ENCODE data around the gene ETV4. TPM values are rescaled to one million over a fixed set of nuclear protein-coding genes. Genes with fewer than 3 reads are reported as not detected.

Gene ETV4
- 43.4 and 44.7 TPM in 2 replicates for polyA plus RNA-seq (2013)

DNA sequence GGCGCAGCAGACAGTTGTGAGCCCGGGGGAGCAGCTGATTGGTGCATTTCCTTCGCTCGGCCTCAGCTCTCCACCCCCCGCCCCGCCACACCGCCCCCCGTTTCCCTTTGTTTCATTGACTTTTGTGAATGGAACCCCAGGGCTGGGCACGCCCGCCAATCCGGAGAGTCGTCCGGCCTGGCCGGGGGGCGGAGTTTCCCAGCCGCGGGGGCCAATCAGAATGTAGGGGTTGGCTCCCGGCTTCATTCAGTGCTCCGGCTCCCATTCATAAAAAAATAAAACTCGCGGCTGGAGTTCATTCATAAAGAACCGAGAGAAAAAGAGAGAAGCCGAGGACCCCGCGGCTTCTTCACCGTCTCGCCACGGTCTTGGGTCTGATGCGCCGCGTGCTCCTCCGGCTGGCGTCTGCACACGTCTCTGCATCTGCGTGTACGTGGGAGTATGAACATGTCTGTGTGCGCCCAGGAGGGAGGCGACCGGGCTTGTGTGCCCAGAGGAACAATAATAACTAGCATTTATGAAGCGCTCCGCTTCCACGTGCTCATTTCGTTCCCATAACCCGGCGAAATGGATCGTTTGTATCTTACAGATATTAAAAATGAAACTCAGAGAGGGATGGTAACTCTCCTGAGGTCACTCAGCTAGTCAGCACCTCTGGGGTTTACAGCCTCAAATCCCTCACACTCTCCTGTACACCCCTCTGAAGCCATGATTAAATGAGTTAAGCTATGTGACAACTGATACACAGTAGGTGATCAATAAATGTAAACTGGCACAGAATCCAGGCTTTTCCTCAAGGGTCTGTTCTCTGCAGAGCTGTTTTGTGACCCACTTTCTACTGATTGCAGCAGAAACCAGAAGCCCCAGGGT lies at the start of gene ETV4:
TSS of gene ETV4 (minus strand) at position 22 of the 870 bp plus-strand sequence. CDS start 723 bp downstream, outside the sequence.
- Histone ChIP-seq H3K36me3 (ENCODE audit: control insufficient read depth in 1 of 2, insufficient read depth in 2 of 2, low read length in 2 of 2) (no peaks in the 10 kb centered on the region), H4K8ac (ENCODE audit: low read depth, low read length) (peak within 1 kb of the TSS; percentile 26), H2AK5ac (ENCODE audit: low read length) (no peak within 1 kb of the TSS), H3K79me1 (ENCODE audit: low read length) (peaks cover 2% of the 10 kb centered on the region), H3K79me2 (ENCODE audit: control insufficient read depth, insufficient read depth, low read length, poor library complexity) (peaks cover 3% of the 10 kb centered on the region), H3K4me1 (ENCODE audit: control insufficient read depth in 1 of 2, insufficient read depth in 2 of 2, low read length in 2 of 2) (peaks cover 5 to 25% of the 10 kb centered on the region in 2 experiments), H3K9ac (ENCODE audit: low read length) (no peak within 1 kb of the TSS), H4K91ac (ENCODE audit: low read depth, low read length) (no peak within 1 kb of the TSS), H3K23ac (ENCODE audit: low read length) (no peak within 1 kb of the TSS), H3K4me3 (ENCODE audit: low read depth, low read length) (peak within 1 kb of the TSS; percentile 62), H2BK120ac (ENCODE audit: insufficient read depth, low read length, poor library complexity) (no peak within 1 kb of the TSS), H4K12ac (ENCODE audit: low read depth, low read length) (no peak within 1 kb of the TSS), H2AFZ (ENCODE audit: insufficient read depth, low read length, poor library complexity) (no peak within 1 kb of the TSS), H3K9me3 (ENCODE audit: insufficient read depth, low read depth, low read length) (no peaks in the 10 kb centered on the region), H2BK5ac (ENCODE audit: low read depth, low read length, poor library complexity) (no peak within 1 kb of the TSS), H3K27me3 (ENCODE audit: insufficient read depth, low read length) (peaks cover 22% of the 10 kb centered on the region), H3K4me2 (ENCODE audit: low read length) (peak within 1 kb of the TSS; percentile 62), H3K18ac (ENCODE audit: low read length) (peak within 1 kb of the TSS; percentile 25), H2BK12ac (ENCODE audit: low read length) (no peak within 1 kb of the TSS), H3K4ac (ENCODE audit: low read depth, low read length) (no peak within 1 kb of the TSS), H3K14ac (ENCODE audit: low read length) (peak within 1 kb of the TSS; percentile 39), H3K27ac (ENCODE audit: low read depth, low read length) (no peak within 1 kb of the TSS)
- DNase-seq: peak; percentile 69 to 79
- WGBS (ENCODE audit: extremely low coverage, insufficient coverage, insufficient read length): no CpG with 5 or more reads among the region's 46 CpGs

DNA sequence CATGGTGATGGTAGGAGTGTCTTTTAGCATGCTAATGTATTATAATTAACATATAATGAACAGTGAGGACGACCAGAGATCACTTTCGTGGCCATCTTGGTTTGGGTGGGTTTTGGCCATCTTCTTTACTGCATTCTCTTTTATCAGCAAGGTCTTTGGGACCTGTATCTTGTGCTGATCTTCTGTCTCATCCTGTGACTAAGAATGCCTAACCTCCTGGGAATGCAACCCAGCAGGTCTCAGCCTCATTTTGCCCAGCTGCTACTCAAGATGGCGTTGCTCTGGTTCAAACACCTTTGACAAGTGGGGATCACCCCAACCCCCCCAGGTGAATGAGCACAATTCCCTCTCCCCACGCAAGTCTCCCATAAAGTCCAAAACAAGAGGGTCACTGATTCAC lies 49.3 kb upstream of the ETV4 start:
- no peak overlapping the region for H3K4me2 ChIP-seq (ENCODE audit: low read length)
- H3K23ac ChIP-seq (ENCODE audit: low read length): no peak overlapping the region
- no peaks in the 10 kb centered on the region for H3K27me3 ChIP-seq (ENCODE audit: insufficient read depth, low read length)
- no peak overlapping the region for H2AFZ ChIP-seq (ENCODE audit: insufficient read depth, low read length, poor library complexity)
- H2AK5ac ChIP-seq (ENCODE audit: low read length): peak overlapping the region; percentile 30
- no CpG with 5 or more reads among the region's 4 CpGs for WGBS (ENCODE audit: extremely low coverage, insufficient coverage, insufficient read length)
- H4K91ac ChIP-seq (ENCODE audit: low read depth, low read length): peak overlapping the region; percentile 92
- H3K4me3 ChIP-seq (ENCODE audit: low read depth, low read length): no peak overlapping the region
- H3K4me1 ChIP-seq (ENCODE audit: control insufficient read depth in 1 of 2, insufficient read depth in 2 of 2, low read length in 2 of 2): peaks cover 38 to 49% of the 10 kb centered on the region in 2 experiments
- peak overlapping the region; percentile 11 for H3K4ac ChIP-seq (ENCODE audit: low read depth, low read length)
- H4K8ac ChIP-seq (ENCODE audit: low read depth, low read length): no peak overlapping the region
- H3K79me2 ChIP-seq (ENCODE audit: control insufficient read depth, insufficient read depth, low read length, poor library complexity): peaks cover 4% of the 10 kb centered on the region
- no peaks in the 10 kb centered on the region for H3K9me3 ChIP-seq (ENCODE audit: insufficient read depth, low read depth, low read length)
- H3K9ac ChIP-seq (ENCODE audit: low read length): no peak overlapping the region
- H3K27ac ChIP-seq (ENCODE audit: low read depth, low read length): no peak overlapping the region
- H3K18ac ChIP-seq (ENCODE audit: low read length): peak overlapping the region; percentile 58
- peaks cover 60% of the 10 kb centered on the region for H3K79me1 ChIP-seq (ENCODE audit: low read length)
- H4K12ac ChIP-seq (ENCODE audit: low read depth, low read length): no peak overlapping the region
- H3K14ac ChIP-seq (ENCODE audit: low read length): peak overlapping the region; percentile 6
- peak overlapping the region; percentile 61 for H2BK120ac ChIP-seq (ENCODE audit: insufficient read depth, low read length, poor library complexity)
- no peaks in the 10 kb centered on the region for H3K36me3 ChIP-seq (ENCODE audit: control insufficient read depth in 1 of 2, insufficient read depth in 2 of 2, low read length in 2 of 2)
- DNase-seq: peak; percentile 57 to 75
- peak overlapping the region; percentile 76 for H2BK12ac ChIP-seq (ENCODE audit: low read length)
- peak overlapping the region; percentile 14 for H2BK5ac ChIP-seq (ENCODE audit: low read depth, low read length, poor library complexity)

DNA sequence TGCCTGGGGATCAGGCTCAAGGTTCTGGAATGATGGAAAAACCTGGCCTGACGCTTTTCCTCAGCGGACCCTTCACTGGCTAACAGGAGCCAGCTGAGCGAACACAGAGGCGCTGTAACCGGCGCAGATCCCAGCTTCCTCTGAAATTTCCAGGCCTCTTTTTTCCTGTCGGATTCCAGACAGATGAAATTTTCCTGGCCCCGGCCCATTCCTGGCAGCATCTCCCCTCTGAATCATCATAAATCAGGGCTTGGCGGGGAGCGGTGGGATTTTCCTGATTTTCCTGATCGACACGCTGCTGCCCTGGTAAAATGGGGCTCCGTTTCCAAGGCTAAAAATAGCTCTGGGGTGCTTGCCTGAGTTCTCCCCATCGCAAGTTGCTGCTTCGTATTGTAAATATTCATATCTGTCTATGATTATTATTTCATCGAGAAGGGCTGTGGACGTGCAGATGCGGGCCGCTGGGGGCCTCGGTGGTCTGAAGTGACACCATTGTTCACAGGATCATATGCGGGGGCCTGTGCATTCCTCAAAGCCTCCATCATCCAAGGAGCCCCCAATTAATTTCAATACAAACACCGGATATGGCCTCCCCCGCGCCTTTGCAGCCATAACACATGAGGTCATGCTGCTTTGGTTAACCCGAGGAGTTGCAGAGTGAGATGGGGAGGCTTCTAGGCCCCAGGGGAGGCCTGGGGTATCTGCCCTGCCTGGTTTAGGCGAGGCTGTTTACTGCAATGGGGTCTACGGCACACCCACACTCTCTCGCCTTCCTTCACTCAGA lies 45.8 kb upstream of the ETV4 start:
- WGBS (ENCODE audit: extremely low coverage, insufficient coverage, insufficient read length): no CpG with 5 or more reads among the region's 28 CpGs

DNA sequence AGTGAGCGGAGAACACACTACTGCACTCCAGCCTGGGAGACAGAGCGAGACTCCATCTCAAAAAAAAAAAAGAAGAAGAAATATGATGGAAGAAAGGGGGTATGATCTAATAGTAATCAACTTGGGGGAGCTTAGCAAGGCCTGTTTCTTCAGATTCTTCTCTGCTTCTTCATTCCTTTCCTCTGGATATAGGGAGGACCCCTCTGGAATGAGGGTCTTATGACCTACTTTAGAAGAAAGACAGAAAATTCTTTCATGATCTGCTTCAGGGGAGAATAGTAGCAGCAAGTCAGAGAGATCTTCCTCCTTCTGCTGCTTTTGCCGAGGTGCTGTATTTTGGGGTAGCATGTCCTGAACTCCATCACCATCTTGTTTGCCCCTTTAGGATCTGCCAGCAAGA lies 44.9 kb upstream of the ETV4 start:
- WGBS (ENCODE audit: extremely low coverage, insufficient coverage, insufficient read length): no CpG with 5 or more reads among the region's 3 CpGs

More for the DNA sequence above, 45.8 kb upstream of the ETV4 start:
- H2BK5ac ChIP-seq (ENCODE audit: low read depth, low read length, poor library complexity): peak overlapping the region; percentile 96
- peak overlapping the region; percentile 58 for H2BK12ac ChIP-seq (ENCODE audit: low read length)
- peak overlapping the region; percentile 93 for H2BK120ac ChIP-seq (ENCODE audit: insufficient read depth, low read length, poor library complexity)
- H3K9me3 ChIP-seq (ENCODE audit: insufficient read depth, low read depth, low read length): no peaks in the 10 kb centered on the region
- H2AFZ ChIP-seq (ENCODE audit: insufficient read depth, low read length, poor library complexity): peak overlapping the region; percentile 24
- no peaks in the 10 kb centered on the region for H3K27me3 ChIP-seq (ENCODE audit: insufficient read depth, low read length)
- no peak overlapping the region for H3K4me3 ChIP-seq (ENCODE audit: low read depth, low read length)
- H3K79me2 ChIP-seq (ENCODE audit: control insufficient read depth, insufficient read depth, low read length, poor library complexity): peaks cover 4% of the 10 kb centered on the region
- peak overlapping the region; percentile 84 for H4K8ac ChIP-seq (ENCODE audit: low read depth, low read length)
- H3K9ac ChIP-seq (ENCODE audit: low read length): no peak overlapping the region
- H3K4ac ChIP-seq (ENCODE audit: low read depth, low read length): peak overlapping the region; percentile 44
- H3K14ac ChIP-seq (ENCODE audit: low read length): peak overlapping the region; percentile 74
- DNase-seq: no peak
- peaks cover 46% of the 10 kb centered on the region for H3K79me1 ChIP-seq (ENCODE audit: low read length)
- no peak overlapping the region for H3K23ac ChIP-seq (ENCODE audit: low read length)
- no peaks in the 10 kb centered on the region for H3K36me3 ChIP-seq (ENCODE audit: control insufficient read depth in 1 of 2, insufficient read depth in 2 of 2, low read length in 2 of 2)
- peaks cover 20 to 27% of the 10 kb centered on the region in 2 experiments for H3K4me1 ChIP-seq (ENCODE audit: control insufficient read depth in 1 of 2, insufficient read depth in 2 of 2, low read length in 2 of 2)
- H3K27ac ChIP-seq (ENCODE audit: low read depth, low read length): peak overlapping the region; percentile 99
- H4K91ac ChIP-seq (ENCODE audit: low read depth, low read length): peak overlapping the region; percentile 97
- peak overlapping the region; percentile 53 for H2AK5ac ChIP-seq (ENCODE audit: low read length)
- peak overlapping the region; percentile 52 for H4K12ac ChIP-seq (ENCODE audit: low read depth, low read length)
- peak overlapping the region; percentile 44 for H3K18ac ChIP-seq (ENCODE audit: low read length)
- peak overlapping the region; percentile 29 for H3K4me2 ChIP-seq (ENCODE audit: low read length)

More for the DNA sequence above, 44.9 kb upstream of the ETV4 start:
- peak overlapping the region; percentile 95 for H4K91ac ChIP-seq (ENCODE audit: low read depth, low read length)
- H3K18ac ChIP-seq (ENCODE audit: low read length): peak overlapping the region; percentile 35
- H4K8ac ChIP-seq (ENCODE audit: low read depth, low read length): peak overlapping the region; percentile 88
- H3K79me1 ChIP-seq (ENCODE audit: low read length): peaks cover 38% of the 10 kb centered on the region
- H2AK5ac ChIP-seq (ENCODE audit: low read length): no peak overlapping the region
- DNase-seq: no peak
- no peaks in the 10 kb centered on the region for H3K9me3 ChIP-seq (ENCODE audit: insufficient read depth, low read depth, low read length)
- H3K27me3 ChIP-seq (ENCODE audit: insufficient read depth, low read length): no peaks in the 10 kb centered on the region
- peak overlapping the region; percentile 1 for H3K9ac ChIP-seq (ENCODE audit: low read length)
- H3K36me3 ChIP-seq (ENCODE audit: control insufficient read depth in 1 of 2, insufficient read depth in 2 of 2, low read length in 2 of 2): no peaks in the 10 kb centered on the region
- peak overlapping the region; percentile 65 for H3K4ac ChIP-seq (ENCODE audit: low read depth, low read length)
- H3K4me3 ChIP-seq (ENCODE audit: low read depth, low read length): no peak overlapping the region
- peak overlapping the region; percentile 99 for H2BK5ac ChIP-seq (ENCODE audit: low read depth, low read length, poor library complexity)
- H3K79me2 ChIP-seq (ENCODE audit: control insufficient read depth, insufficient read depth, low read length, poor library complexity): peaks cover 2% of the 10 kb centered on the region
- peak overlapping the region; percentile 83 for H3K14ac ChIP-seq (ENCODE audit: low read length)
- H2BK120ac ChIP-seq (ENCODE audit: insufficient read depth, low read length, poor library complexity): peak overlapping the region; percentile 96
- no peak overlapping the region for H3K4me2 ChIP-seq (ENCODE audit: low read length)
- peak overlapping the region; percentile 58 for H4K12ac ChIP-seq (ENCODE audit: low read depth, low read length)
- peak overlapping the region; percentile 99 for H3K27ac ChIP-seq (ENCODE audit: low read depth, low read length)
- peak overlapping the region; percentile 93 for H2BK12ac ChIP-seq (ENCODE audit: low read length)
- no peak overlapping the region for H3K23ac ChIP-seq (ENCODE audit: low read length)
- no peak overlapping the region for H2AFZ ChIP-seq (ENCODE audit: insufficient read depth, low read length, poor library complexity)
- peaks cover 14 to 22% of the 10 kb centered on the region in 2 experiments for H3K4me1 ChIP-seq (ENCODE audit: control insufficient read depth in 1 of 2, insufficient read depth in 2 of 2, low read length in 2 of 2)
